Karpas-422 (cell line): ENCODE results near the gene HNRNPLL. TPM values are rescaled to one million over a fixed set of nuclear protein-coding genes. Genes with fewer than 3 reads are reported as not detected.

Experiments used
- DNase-seq: peaks from one replicate; pipeline ENCODE4 v3.0.0-alpha.2; 2015
- H2AFZ ChIP-seq: fragments of 200-600 bp; sonication (generic); 2 replicates; pipeline ENCODE4 v1.6.1; 2014; ENCODE audit warnings: antibody characterized with exemption, low read length, mixed read lengths
- H3K27ac ChIP-seq: fragments of 200-600 bp; sonication (generic); 2 replicates; pipeline ENCODE4 v1.5.1; 2014; ENCODE audit warnings: mild to moderate bottlenecking, low read length, moderate library complexity
- H3K27me3 ChIP-seq: fragments of 200-600 bp; sonication (generic); 2 replicates; pipeline ENCODE4 v1.6.1; 2014; ENCODE audit warnings: low read length, mixed read lengths
- H3K36me3 ChIP-seq: fragments of 200-600 bp; sonication (generic); 2 replicates; pipeline ENCODE4 v1.6.1; 2014; ENCODE audit warnings: low read length, mixed read lengths; ENCODE audit not compliant: insufficient read depth
- H3K4me1 ChIP-seq: fragments of 200-600 bp; sonication (generic); 2 replicates; pipeline ENCODE4 v1.6.1; 2014; ENCODE audit warnings: mild to moderate bottlenecking, low read length, mixed read lengths
- H3K4me2 ChIP-seq: fragments of 200-600 bp; sonication (generic); 2 replicates; pipeline ENCODE4 v1.6.1; 2014; ENCODE audit warnings: low read length, low read depth, mild to moderate bottlenecking; ENCODE audit not compliant: poor library complexity, severe bottlenecking
- H3K4me3 ChIP-seq: fragments of 200-600 bp; sonication (generic); 2 replicates; pipeline ENCODE4 v1.5.1; 2014; ENCODE audit warnings: mild to moderate bottlenecking, antibody characterized with exemption, low read length, mixed read lengths
- H3K79me2 ChIP-seq: fragments of 200-600 bp; sonication (generic); 2 replicates; pipeline ENCODE4 v1.6.1; 2014; ENCODE audit warnings: mild to moderate bottlenecking, low read length, mixed read lengths
- H3K9ac ChIP-seq: fragments of 200-600 bp; sonication (generic); 2 replicates; pipeline ENCODE4 v1.6.0; 2014; ENCODE audit warnings: low read length
- H3K9me2 ChIP-seq: fragments of 200-600 bp; sonication (generic), shearing (Covaris generic); replicated peaks from 2 replicates; pipeline ENCODE4 v1.6.0; 2014; ENCODE audit warnings: mild to moderate bottlenecking, low read length, moderate library complexity; ENCODE audit not compliant: insufficient read depth
- H3K9me3 ChIP-seq: fragments of 300-700, 200-600 bp; sonication (generic); 2 replicates; pipeline ENCODE4 v1.6.1; 2014; ENCODE audit warnings: low read length, mixed read lengths
- H4K20me1 ChIP-seq: fragments of 200-600 bp; sonication (generic); 2 replicates; pipeline ENCODE4 v1.6.1; 2014; ENCODE audit warnings: mild to moderate bottlenecking, antibody characterized with exemption, low read length, low read depth; ENCODE audit not compliant: insufficient read depth
- total RNA-seq: library from RNA; depleted of rRNA; stranded (reverse); fragments of >200 nt; shearing (Covaris generic); gene quantifications from 2 replicates; pipeline ENCODE4 v1.2.3, GENCODE V29; 2014; ENCODE audit warnings: low replicate concordance

Gene HNRNPLL
- total RNA-seq, 1 experiment from 2014 or later: 131 TPM

- Histone ChIP-seq H3K9me2 (no peaks in the 10 kb centered on the region), H4K20me1 (peaks cover 21% of the 10 kb centered on the region), H2AFZ (no peak overlapping the region), H3K36me3 (peaks cover 15% of the 10 kb centered on the region; the same call in 1 of the 2 replicates), H3K27me3 (no peaks in the 10 kb centered on the region), H3K9ac (no peak overlapping the region), H3K4me3 (no peak overlapping the region), H3K4me2 (no peak overlapping the region), H3K9me3 (no peaks in the 10 kb centered on the region), H3K79me2 (peaks cover 99% of the 10 kb centered on the region), H3K4me1 (peaks cover 77% of the 10 kb centered on the region), H3K27ac (peak overlapping the region; percentile 20)
- no peak for DNase-seq
Observed at GRCh38 chr2:38597115-38597514, 5.6 kb downstream of the HNRNPLL start.

- H4K20me1 ChIP-seq: peaks cover 22% of the 10 kb centered on the region
- H3K4me2 ChIP-seq: no peak overlapping the region
- H3K9me3 ChIP-seq: no peaks in the 10 kb centered on the region
- no peak overlapping the region for H3K9ac ChIP-seq
- peaks cover 85% of the 10 kb centered on the region for H3K4me1 ChIP-seq
- no peaks in the 10 kb centered on the region for H3K27me3 ChIP-seq
- no peak for DNase-seq
- H3K36me3 ChIP-seq: peaks cover 18% of the 10 kb centered on the region; the same call in 1 of the 2 replicates
- no peaks in the 10 kb centered on the region for H3K9me2 ChIP-seq
- H3K4me3 ChIP-seq: no peak overlapping the region
- no peak overlapping the region; the same call in 1 of the 2 replicates for H3K27ac ChIP-seq
- no peak overlapping the region for H2AFZ ChIP-seq
- H3K79me2 ChIP-seq: peaks cover 99% of the 10 kb centered on the region
Observed at GRCh38 chr2:38596229-38596628, 6.5 kb downstream of the HNRNPLL start.

GRCh38 chr2:38592951-38593350 lies 9.8 kb downstream of the HNRNPLL start:
- peaks cover 13% of the 10 kb centered on the region for H4K20me1 ChIP-seq
- H3K36me3 ChIP-seq: peaks cover 30% of the 10 kb centered on the region; the same call in 1 of the 2 replicates
- no peak overlapping the region for H3K4me3 ChIP-seq
- no peaks in the 10 kb centered on the region for H3K9me2 ChIP-seq
- H2AFZ ChIP-seq: no peak overlapping the region
- peaks cover 99% of the 10 kb centered on the region for H3K79me2 ChIP-seq
- H3K4me2 ChIP-seq: peak overlapping the region; percentile 12
- DNase-seq: no peak
- H3K27ac ChIP-seq: peak overlapping the region; percentile 61
- peaks cover 85% of the 10 kb centered on the region for H3K4me1 ChIP-seq
- no peak overlapping the region for H3K9ac ChIP-seq
- no peaks in the 10 kb centered on the region for H3K27me3 ChIP-seq
- no peaks in the 10 kb centered on the region for H3K9me3 ChIP-seq

- H3K27me3 ChIP-seq: no peaks in the 10 kb centered on the region
- H3K9ac ChIP-seq: no peak overlapping the region
- H3K9me3 ChIP-seq: no peaks in the 10 kb centered on the region
- peaks cover 81% of the 10 kb centered on the region for H3K4me1 ChIP-seq
- peaks cover 39% of the 10 kb centered on the region; the same call in 1 of the 2 replicates for H3K36me3 ChIP-seq
- H2AFZ ChIP-seq: no peak overlapping the region
- peak overlapping the region; percentile 70 for H3K27ac ChIP-seq
- peak overlapping the region; percentile 35 for H3K4me2 ChIP-seq
- H3K9me2 ChIP-seq: no peaks in the 10 kb centered on the region
- no peak for DNase-seq
- H3K79me2 ChIP-seq: peaks cover 98% of the 10 kb centered on the region
- no peak overlapping the region for H3K4me3 ChIP-seq
- H4K20me1 ChIP-seq: peaks cover 11% of the 10 kb centered on the region
Observed at GRCh38 chr2:38591152-38591551, 11.6 kb downstream of the HNRNPLL start.

- H2AFZ ChIP-seq: no peak overlapping the region
- no peaks in the 10 kb centered on the region for H3K9me2 ChIP-seq
- H3K4me2 ChIP-seq: peak overlapping the region; percentile 35
- no peaks in the 10 kb centered on the region for H3K27me3 ChIP-seq
- H3K36me3 ChIP-seq: peaks cover 47% of the 10 kb centered on the region
- no peaks in the 10 kb centered on the region for H3K9me3 ChIP-seq
- peak overlapping the region; percentile 70 for H3K27ac ChIP-seq
- H4K20me1 ChIP-seq: peaks cover 11% of the 10 kb centered on the region
- H3K79me2 ChIP-seq: peaks cover 99% of the 10 kb centered on the region
- H3K4me1 ChIP-seq: peaks cover 76% of the 10 kb centered on the region
- H3K9ac ChIP-seq: no peak overlapping the region
- no peak for DNase-seq
- H3K4me3 ChIP-seq: no peak overlapping the region
Observed at GRCh38 chr2:38590053-38590452, 12.7 kb downstream of the HNRNPLL start.

- Histone ChIP-seq H3K36me3 (peaks cover 55% of the 10 kb centered on the region), H3K79me2 (peaks cover 84% of the 10 kb centered on the region)
Observed at GRCh38 chr2:38586931-38587330, 15.8 kb downstream of the HNRNPLL start.

GRCh38 chr2:38584881-38585280 lies 17.8 kb downstream of the HNRNPLL start:
- peaks cover 43% of the 10 kb centered on the region for H3K4me1 ChIP-seq
- H3K27ac ChIP-seq: peak overlapping the region; percentile 26; the same call in 1 of the 2 replicates
- H3K9me3 ChIP-seq: no peaks in the 10 kb centered on the region
- H2AFZ ChIP-seq: no peak overlapping the region
- H3K36me3 ChIP-seq: peaks cover 55% of the 10 kb centered on the region
- no peaks in the 10 kb centered on the region for H3K27me3 ChIP-seq
- H4K20me1 ChIP-seq: no peaks in the 10 kb centered on the region
- H3K9me2 ChIP-seq: no peaks in the 10 kb centered on the region
- H3K4me2 ChIP-seq: no peak overlapping the region
- no peak overlapping the region for H3K9ac ChIP-seq
- DNase-seq: no peak
- peaks cover 80% of the 10 kb centered on the region for H3K79me2 ChIP-seq
- no peak overlapping the region for H3K4me3 ChIP-seq

More at GRCh38 chr2:38586931-38587330, 15.8 kb downstream of the HNRNPLL start:
- H2AFZ ChIP-seq: no peak overlapping the region
- H4K20me1 ChIP-seq: peaks cover 11% of the 10 kb centered on the region
- no peak overlapping the region for H3K9ac ChIP-seq
- H3K9me3 ChIP-seq: no peaks in the 10 kb centered on the region
- no peak overlapping the region for H3K4me3 ChIP-seq
- no peaks in the 10 kb centered on the region for H3K27me3 ChIP-seq
- peaks cover 49% of the 10 kb centered on the region for H3K4me1 ChIP-seq
- peak overlapping the region; percentile 36 for H3K27ac ChIP-seq
- no peak for DNase-seq
- H3K4me2 ChIP-seq: no peak overlapping the region
- H3K9me2 ChIP-seq: no peaks in the 10 kb centered on the region

GRCh38 chr2:38583994-38584393 lies 18.7 kb downstream of the HNRNPLL start:
- Histone ChIP-seq H3K27me3 (no peaks in the 10 kb centered on the region), H3K4me2 (no peak overlapping the region), H3K9me2 (no peaks in the 10 kb centered on the region), H3K4me3 (no peak overlapping the region), H3K36me3 (peaks cover 52% of the 10 kb centered on the region), H4K20me1 (no peaks in the 10 kb centered on the region), H3K9me3 (no peaks in the 10 kb centered on the region), H2AFZ (no peak overlapping the region), H3K79me2 (peaks cover 78% of the 10 kb centered on the region), H3K27ac (peak overlapping the region; percentile 44; the same call in 1 of the 2 replicates), H3K4me1 (peaks cover 34% of the 10 kb centered on the region), H3K9ac (no peak overlapping the region)
- DNase-seq: no peak
